Erythroblast (primary cell): ENCODE results near the gene SEZ6L.

Experiments
- GATA1 ChIP-seq: IDR thresholded peaks from 2 replicates; pipeline ENCODE4 v1.6.1; 2011; ENCODE audit warnings: low read depth, mild to moderate bottlenecking, control low read depth, low read length, moderate library complexity
- POLR2A ChIP-seq: IDR thresholded peaks from 2 replicates; pipeline ENCODE4 v1.6.1; 2011; ENCODE audit warnings: mild to moderate bottlenecking, low read length

DNA sequence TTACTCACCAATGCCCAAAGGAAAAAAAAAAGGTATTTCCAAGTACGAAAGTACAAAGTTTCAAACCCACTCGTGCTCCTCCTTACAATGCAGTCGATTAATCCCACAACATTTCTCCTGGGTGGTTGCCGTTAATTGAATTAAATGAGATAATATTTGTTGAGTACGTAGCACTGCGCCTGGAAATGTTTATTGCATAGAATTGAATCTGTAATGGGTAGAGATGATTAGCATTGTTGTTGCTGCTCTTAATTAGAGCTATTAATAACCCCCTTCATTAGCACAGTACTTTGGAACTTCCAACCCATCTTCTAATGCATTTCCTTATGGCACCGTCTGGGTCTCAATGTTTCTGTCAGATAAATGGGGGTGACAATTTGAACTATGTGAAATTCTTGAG is 77.3 kb downstream of the SEZ6L start:
- TF ChIP-seq POLR2A (no peak), GATA1 (no peak)
